Measurements from ENCODE around the gene SH2B3. TPM values are rescaled to one million over a fixed set of nuclear protein-coding genes. Genes with fewer than 3 reads are reported as not detected.

The SH2B3 gene
- total and polyA plus RNA-seq, 9 of the 15 experiments (the other 6 are each of a cell fraction or from before 2014, with no cell fraction given): 10.8 to 75.3 (median 37.4) TPM

GRCh38 chr12:111444925-111445725 lies 39.4 kb downstream of the SH2B3 start:
- peak; percentile 46 for FAIRE-seq

More at GRCh38 chr12:111444925-111445725, 39.4 kb downstream of the SH2B3 start:
- BruUV-seq (replicated peaks): no TSS peak
- Histone ChIP-seq H4K20me1 (replicated peaks; ENCODE audit: control insufficient read depth, insufficient read depth, low read length) (peaks cover 55% of the 10 kb centered on the region), H3K9ac (ENCODE audit: insufficient read depth in 1 of 2, low read depth in 2 of 2, low read length in 2 of 2) (peak overlapping the region; percentile 19 to 85; a peak in 3 of 4 replicates), H3K27ac (ENCODE audit: extremely low read depth, low read depth, low read length) (peak overlapping the region; percentile 54; the same call in 2 of the 3 replicates), H3K79me2 (ENCODE audit: control insufficient read depth, insufficient read depth, low read length) (peaks cover 60% of the 10 kb centered on the region), H3K9me3 (replicated peaks; ENCODE audit: control insufficient read depth, insufficient read depth, low read depth, low read length) (no peaks in the 10 kb centered on the region), H3K4me1 (replicated peaks in 1 of 2; ENCODE audit: control insufficient read depth in 2 of 2, insufficient read depth in 2 of 2, low read length in 2 of 2) (peaks cover 14 to 33% of the 10 kb centered on the region in 2 experiments), H2AFZ (ENCODE audit: low read depth, low read length) (no peak overlapping the region), H3K27me3 (ENCODE audit: control insufficient read depth in 2 of 2, insufficient read depth in 2 of 2, low read length in 2 of 2) (no peaks in the 10 kb centered on the region), H3K36me3 (ENCODE audit: control insufficient read depth, insufficient read depth, low read length) (peaks cover 99% of the 10 kb centered on the region), H3K9me1 (ENCODE audit: control insufficient read depth, insufficient read depth, low read length) (peaks cover 8% of the 10 kb centered on the region), H3K4me2 (ENCODE audit: insufficient read depth, low read length) (peak overlapping the region; percentile 37; the same call in 1 of the 2 replicates), H3K4me3 (no peak overlapping the region)
- ATAC-seq (peak; percentile 26), DNase-seq (ENCODE audit: extremely low read depth in 1 of 4, low spot score in 3 of 4) (no peak)
- intact Hi-C loops (cut with micrococcal nuclease) (no loop called here), in situ Hi-C loops (cut with MboI) (no loop called here)
- WGBS (ENCODE audit: insufficient coverage, low coverage, missing lambda C conversion rate): 81% methylated on average over 9 of the region's 11 CpGs
- TF ChIP-seq C11orf30 (IDR thresholded peaks at IDR 0.05; ENCODE audit: low read depth): peak; percentile 37; the same call in 1 of the 2 replicates
- peak; percentile 97 for TF ChIP-seq RBM22 (IDR thresholded peaks at IDR 0.05; ENCODE audit: low read depth, low read length, poor library complexity, severe bottlenecking)
- peak; percentile 17 for TF ChIP-seq SIRT6 (IDR thresholded peaks at IDR 0.05; ENCODE audit: low read depth, low read length)
- TF ChIP-seq NUFIP1 (IDR thresholded peaks at IDR 0.05; ENCODE audit: partially characterized antibody): no peak
- no peak for TF ChIP-seq RFX7 (CRISPR knock-in tag; IDR thresholded peaks at IDR 0.05)
- TF ChIP-seq MIER1 (IDR thresholded peaks at IDR 0.05; ENCODE audit: low read depth): no peak
- peak; percentile 37 for TF ChIP-seq POLR2G (IDR thresholded peaks at IDR 0.05; ENCODE audit: low read depth, low read length)
- TF ChIP-seq ZNF785 (CRISPR knock-in tag; IDR thresholded peaks at IDR 0.05): no peak
- TF ChIP-seq ZFX (CRISPR knock-in tag; IDR thresholded peaks at IDR 0.05): 0 out of 2 replicates have a peak, but pooled peaks have one; percentile 37
- TF ChIP-seq TFAP4 (CRISPR knock-in tag; IDR thresholded peaks at IDR 0.05; ENCODE audit: borderline replicate concordance): peak; percentile 21; the same call in 1 of the 2 replicates
- 0 out of 2 replicates have a peak, but pooled peaks have one; percentile 33 for TF ChIP-seq MAFK (IDR thresholded peaks at IDR 0.05; ENCODE audit: low read length)
- TF ChIP-seq HDAC3 (IDR thresholded peaks at IDR 0.05; ENCODE audit: borderline replicate concordance, partially characterized antibody): no peak
- no peak for TF ChIP-seq ZNF583 (CRISPR knock-in tag; IDR thresholded peaks at IDR 0.05)
- no peak for TF ChIP-seq PHF21A (IDR thresholded peaks at IDR 0.05; ENCODE audit: borderline replicate concordance, low read depth)
- no peak for TF ChIP-seq BRCA1 (IDR thresholded peaks at IDR 0.05)
- no peak for TF ChIP-seq BRCA1 (CRISPR knock-in tag; IDR thresholded peaks at IDR 0.05)
- no peak for TF ChIP-seq MCM3 (IDR thresholded peaks at IDR 0.05)
- TF ChIP-seq ZNF551 (CRISPR knock-in tag; IDR thresholded peaks at IDR 0.05): no peak
- peak; percentile 53; the same call in 1 of the 2 replicates for TF ChIP-seq ZNF316 (IDR thresholded peaks at IDR 0.05)
- TF ChIP-seq EHMT2 (IDR thresholded peaks at IDR 0.05): no peak
- 0 out of 2 replicates have a peak, but pooled peaks have one; percentile 19 for TF ChIP-seq POLR2A (conservative IDR thresholded peaks at IDR 0.05)
- 0 out of 2 replicates have a peak, but pooled peaks have one; percentile 29 for TF ChIP-seq CBFB (CRISPR knock-in tag; IDR thresholded peaks at IDR 0.05)
- no peak for TF ChIP-seq TGIF2 (CRISPR knock-in tag; IDR thresholded peaks at IDR 0.05)
- POLR2A ChIA-PET: interaction anchor here (0.6 to 3.5 kb wide), 7 partner anchors 10 to 295 kb away, joined by 3 to 16 read pairs (median 3); no protein-coding TSS in a partner anchor
- CTCF ChIA-PET (ENCODE audit: low intra/inter-chr PET ratio): no interaction called here
